ENCODE measurements around the gene ANKRD22.
"Not testable (repeated sequence)": the region's sequence is repeated elsewhere in the genome, so short reads cannot be mapped to it uniquely, and the experiment has no call there.

The ANKRD22 gene

GRCh38 chr10:88851706-88852105 lies at the start of gene ANKRD22:
ANKRD22 (minus strand) TSS chr10:88851844; CDS start chr10:88851607, 237 bp downstream.
- DNase-seq: peak; percentile 42

GRCh38 chr10:88899886-88900285 lies 48.2 kb upstream of the ANKRD22 start:
- DNase-seq: no peak

GRCh38 chr10:88898727-88899126 lies 47.1 kb upstream of the ANKRD22 start:
- DNase-seq: no peak

GRCh38 chr10:88896994-88897853 lies 45.6 kb upstream of the ANKRD22 start:
- DNase-seq: no peak

GRCh38 chr10:88896372-88896993 lies 44.8 kb upstream of the ANKRD22 start:
- no peak for DNase-seq

- no peak for DNase-seq
Observed at GRCh38 chr10:88895250-88895649, 43.6 kb upstream of the ANKRD22 start.

- DNase-seq: no peak
Observed at GRCh38 chr10:88893611-88894010, 42.0 kb upstream of the ANKRD22 start.

- no peak for DNase-seq
Observed at GRCh38 chr10:88892222-88892967, 40.8 kb upstream of the ANKRD22 start.

GRCh38 chr10:88890681-88891381 lies 39.2 kb upstream of the ANKRD22 start:
- DNase-seq: no peak

- no peak for DNase-seq
Observed at GRCh38 chr10:88889559-88890337, 38.1 kb upstream of the ANKRD22 start.

- DNase-seq: no peak
Observed at GRCh38 chr10:88888810-88889445, 37.3 kb upstream of the ANKRD22 start.

GRCh38 chr10:88886557-88886956 lies 34.9 kb upstream of the ANKRD22 start:
- DNase-seq: no peak

GRCh38 chr10:88883448-88883809 lies 31.8 kb upstream of the ANKRD22 start:
- no peak for DNase-seq

GRCh38 chr10:88882646-88883447 lies 31.2 kb upstream of the ANKRD22 start:
- DNase-seq: not testable (repeated sequence)

GRCh38 chr10:88881922-88882645 lies 30.4 kb upstream of the ANKRD22 start:
- no peak for DNase-seq

- DNase-seq: no peak
Observed at GRCh38 chr10:88881320-88881719, 29.7 kb upstream of the ANKRD22 start.

GRCh38 chr10:88880282-88881076 lies 28.8 kb upstream of the ANKRD22 start:
- DNase-seq: peak; percentile 82

- peak; percentile 82 for DNase-seq
Observed at GRCh38 chr10:88879534-88880281, 28.1 kb upstream of the ANKRD22 start, which contains the start of gene STAMBPL1. STAMBPL1 (plus strand) TSS chr10:88880245; CDS start chr10:88901709, 21,464 bp downstream.
